HepG2 (cell line): ENCODE data around the gene U2SURP. TPM values are rescaled to one million over a fixed set of nuclear protein-coding genes. Genes with fewer than 3 reads are reported as not detected.

Source experiments
- ATAC-seq: fragments of 200-7000 bp; cut with Tn5 transposase; 3 replicates; pipeline ENCODE4 v1.9.1; 2020; ENCODE audit warnings: mild to moderate bottlenecking, moderate library complexity
- BruUV-seq: library from RNA; stranded (reverse); fragments of 400-500 nt; replicated peaks from 2 replicates; lab custom pipeline; 2021; lab: Mats Ljungman, UMichigan
- CTCF ChIA-PET: fragments of 300-600 bp; formaldehyde crosslinking; extraction: SDS; loops from one replicate; lab custom pipeline; 2021; ENCODE audit warnings: low total read pairs, inconsistent platforms, low intra/inter-chr PET ratio; lab: Yijun Ruan, JAX
- POLR2A ChIA-PET: fragments of 350-600 bp; sonication (Branson Sonifier 250); formaldehyde crosslinking; loops from one replicate; lab custom pipeline; 2020; ENCODE audit warnings: antibody characterized with exemption, inconsistent platforms; lab: Yijun Ruan, JAX
- DNase-seq: peaks from one replicate; pipeline ENCODE4 v3.0.0-alpha.2; 2015; ENCODE audit warnings: low spot score
- FAIRE-seq: peaks from 3 replicates; lab custom pipeline; 2011; peaks lifted over from hg19 to GRCh38; lab: Jason Lieb, UNC
- H2AFZ ChIP-seq: one replicate; pipeline ENCODE4 v1.6.1; 2011; ENCODE audit warnings: low read length, inconsistent platforms
- H3K27ac ChIP-seq: fragments of 300-600 bp; 3 replicates; pipeline ENCODE4 v1.8.0; 2011; ENCODE audit warnings: mixed run types, mild to moderate bottlenecking, mixed read lengths, low read length, inconsistent platforms; ENCODE audit not compliant: insufficient read depth; ENCODE audit errors: extremely low read length
- H3K27me3 ChIP-seq, 2 experiments: fragments of 200-600 bp in 1 of 2; 2 replicates in 1 of 2; 3 replicates in 1 of 2; pipeline versions ENCODE4 v1.6.0 to v1.8.0; 2011; ENCODE audit warnings: low read length in 2 of 2, mild to moderate bottlenecking in 2 of 2, moderate library complexity in 2 of 2, inconsistent platforms in 1 of 2; ENCODE audit not compliant: insufficient read depth in 2 of 2, control insufficient read depth in 1 of 2
- H3K36me3 ChIP-seq, 2 experiments: fragments of 200-600 bp in 1 of 2; replicated peaks in 1 of 2; 2 replicates in 1 of 2; 3 replicates in 1 of 2; pipeline versions ENCODE4 v1.5.1 to v1.8.0; 2011; ENCODE audit warnings: low read length in 2 of 2, inconsistent platforms in 1 of 2; ENCODE audit not compliant: insufficient read depth in 2 of 2, control insufficient read depth in 1 of 2
- H3K4me1 ChIP-seq: 2 replicates; pipeline ENCODE4 v1.5.1; 2012; ENCODE audit warnings: low read length, inconsistent platforms; ENCODE audit not compliant: insufficient read depth
- H3K4me2 ChIP-seq: 2 replicates; pipeline ENCODE4 v1.6.0; 2011; ENCODE audit warnings: low read depth, low read length, inconsistent platforms
- H3K4me3 ChIP-seq, 3 experiments: fragments of 200-600 bp in 1 of 3; sonication (generic), shearing (Covaris generic) in 1 of 3; replicated peaks in 1 of 3; 2 replicates each; pipeline ENCODE4 v1.5.1; 2011 to 2016; ENCODE audit warnings: low read length in 3 of 3, inconsistent platforms in 2 of 3, low read depth in 2 of 3, mild to moderate bottlenecking in 2 of 3, control low read depth in 1 of 3, mixed read lengths in 1 of 3; ENCODE audit not compliant: insufficient read depth in 1 of 3
- H3K79me2 ChIP-seq: one replicate; pipeline ENCODE4 v1.6.1; 2011; ENCODE audit warnings: low read length, inconsistent platforms; ENCODE audit not compliant: insufficient read depth
- H3K9ac ChIP-seq: 2 replicates; pipeline ENCODE4 v1.6.0; 2011; ENCODE audit warnings: mild to moderate bottlenecking, low read depth, low read length, inconsistent platforms; ENCODE audit not compliant: insufficient read depth
- H3K9me3 ChIP-seq: 2 replicates; pipeline ENCODE4 v1.5.1; 2012; ENCODE audit warnings: mild to moderate bottlenecking, low read length
- H4K20me1 ChIP-seq: 2 replicates; pipeline ENCODE4 v1.6.0; 2011; ENCODE audit warnings: inconsistent platforms, mild to moderate bottlenecking, low read length, moderate library complexity; ENCODE audit not compliant: insufficient read depth
- AHR ChIP-seq: IDR thresholded peaks from 2 replicates; pipeline ENCODE4 v1.6.1; 2018; ENCODE audit warnings: missing genetic modification reagents, missing compliant biosample characterization
- CAMTA2 ChIP-seq: sonication (generic); formaldehyde crosslinking; IDR thresholded peaks from 2 replicates; pipeline ENCODE4 v1.4.0; 2020; ENCODE audit warnings: mild to moderate bottlenecking, missing genetic modification reagents, borderline replicate concordance
- DNMT3B ChIP-seq: conservative IDR thresholded peaks from 2 replicates; pipeline ENCODE4 v1.6.1; 2016; ENCODE audit warnings: missing biosample characterization, control low read depth
- HDAC6 ChIP-seq: fragments of 200-600 bp; sonication (generic); IDR thresholded peaks from 2 replicates; pipeline ENCODE4 v1.7.0; 2017; ENCODE audit warnings: mild to moderate bottlenecking, antibody characterized with exemption, low read length, low read depth
- KLF13 ChIP-seq: sonication (generic); formaldehyde crosslinking; IDR thresholded peaks from 2 replicates; pipeline ENCODE4 v1.4.0; 2020; ENCODE audit warnings: mild to moderate bottlenecking, missing genetic modification reagents
- PAXIP1 ChIP-seq: sonication (generic); formaldehyde crosslinking; conservative IDR thresholded peaks from 2 replicates; pipeline ENCODE4 v1.4.0; 2020; ENCODE audit warnings: mild to moderate bottlenecking, missing genetic modification reagents, moderate library complexity
- YY1 ChIP-seq: IDR thresholded peaks from 2 replicates; pipeline ENCODE4 v1.6.1; 2011; ENCODE audit warnings: low read length, low read depth, moderate library complexity, mild to moderate bottlenecking; ENCODE audit not compliant: insufficient read depth, insufficient replicate concordance
- ZBTB1 ChIP-seq: sonication (generic); formaldehyde crosslinking; IDR thresholded peaks from 2 replicates; pipeline ENCODE4 v1.4.0; 2020; ENCODE audit warnings: missing genetic modification reagents, borderline replicate concordance
- ZHX1 ChIP-seq: sonication (generic); formaldehyde crosslinking; IDR thresholded peaks from 2 replicates; pipeline ENCODE4 v1.8.1; 2022; ENCODE audit warnings: low read depth, mild to moderate bottlenecking, missing genetic modification reagents
- WGBS: methylation state at CpG from one replicate; pipeline ENCODE4 v1.1.6; 2017; ENCODE audit warnings: low lambda C conversion rate; 5-methylcytosine and 5-hydroxymethylcytosine counted together
- in situ Hi-C: cut with HindIII; loops from 2 replicates; pipeline ENCODE4 v1.10.0; 2017; ENCODE audit warnings: low pct_unique_long_range_greater_than_20kb; ENCODE audit not compliant: extremely low pct_ligation_motif_present
- intact Hi-C: fragments of 100-400 bp; cut with micrococcal nuclease; formaldehyde crosslinking; loops from one replicate; pipeline ENCODE4 v1.10.0; 2022; ENCODE audit not compliant: unreplicated experiment
- polyA plus RNA-seq, 8 experiments: library from polyadenylated mRNA; depleted of rRNA in 3 of 8; stranded (reverse) in 7 of 8; unstranded in 1 of 8; fragments of >200 nt; fragmentation: Illumina TruSeq in 4 of 8; extraction: Trizol in 4 of 8; gene quantifications; 2 replicates each; pipeline versions ENCODE4 v1.2.1 to v1.2.3, GENCODE V29; 2011 to 2016; ENCODE audit warnings: low read depth in 4 of 8, missing spikeins in 1 of 8, mixed read lengths in 1 of 8; ENCODE audit not compliant: insufficient read depth in 1 of 8
- total RNA-seq, 5 experiments: library from RNA; depleted of rRNA; stranded (reverse); fragments of >200 nt; fragmentation: Illumina TruSeq; extraction: Trizol; gene quantifications; 2 replicates each; pipeline ENCODE4 v1.2.3, GENCODE V29; 2016; ENCODE audit warnings: low read depth in 1 of 5
- TF ChIP-seq, protein P1 (sequence below): sonication (generic); formaldehyde crosslinking; IDR thresholded peaks from 2 replicates; pipeline ENCODE4 v1.4.0; 2020; ENCODE audit warnings: missing genetic modification reagents, borderline replicate concordance
- TF ChIP-seq, protein P2 (sequence below): IDR thresholded peaks from 2 replicates; pipeline ENCODE4 v1.6.1; 2016; ENCODE audit warnings: low read depth, borderline replicate concordance

Gene U2SURP
- total and polyA plus RNA-seq, 2 of the 13 experiments (the other 11 are each of a cell fraction or from before 2014, with no cell fraction given) = 55.9 to 173 TPM

DNA sequence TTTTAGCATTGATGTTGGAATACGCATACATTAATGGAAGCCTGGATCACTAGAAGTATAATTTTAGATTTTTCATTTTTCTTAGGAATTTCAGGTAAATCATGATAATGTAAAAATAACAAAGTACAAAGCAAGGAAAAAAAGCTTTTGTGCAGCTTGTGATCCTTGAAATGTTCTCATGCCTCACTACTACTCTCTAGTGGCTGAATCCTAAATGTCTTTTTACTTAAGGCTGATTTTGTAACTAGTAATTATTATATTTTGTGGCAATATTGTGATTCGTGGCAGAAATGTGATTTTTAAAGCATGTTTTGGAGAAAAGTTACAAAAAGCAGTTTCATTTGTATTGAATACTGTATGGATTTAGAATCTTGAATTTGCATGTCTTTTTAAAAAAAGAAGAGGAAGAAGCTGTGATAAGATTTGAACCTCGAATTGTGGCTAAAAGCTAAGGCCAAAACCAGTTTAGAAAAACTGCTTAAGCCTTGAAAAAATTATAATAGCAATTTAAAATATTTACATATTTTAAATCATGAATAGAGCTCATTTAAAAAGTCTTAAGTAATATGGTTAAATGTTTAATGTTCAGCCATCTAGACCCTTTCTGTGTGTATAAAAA is 39.0 kb downstream of the U2SURP start (continued):
- TF ChIP-seq ZHX1 (no peak), DNMT3B (CRISPR knock-in tag) (no peak)
- TF ChIP-seq, all 625 proteins: peak for 2

DNA sequence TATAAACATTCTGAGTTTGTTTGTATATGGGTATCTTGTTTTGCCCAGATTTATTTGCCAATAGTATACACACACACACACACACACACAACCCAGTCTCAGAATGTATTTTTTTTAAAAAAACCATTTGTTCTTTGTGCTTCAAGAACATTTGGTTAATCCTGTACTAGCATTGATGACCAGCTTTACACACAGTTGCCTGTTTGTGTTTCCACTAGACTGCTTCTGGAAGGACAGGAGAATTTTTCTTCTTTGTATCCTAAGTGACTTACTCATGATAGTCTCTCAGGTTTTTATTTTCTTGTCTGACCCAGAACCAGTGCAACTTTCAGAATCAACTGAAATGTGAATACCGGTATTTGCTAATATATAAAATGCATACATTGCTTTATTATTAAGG is 40.5 kb downstream of the U2SURP start:
- ATAC-seq = no peak
- TF ChIP-seq, protein P1, sequence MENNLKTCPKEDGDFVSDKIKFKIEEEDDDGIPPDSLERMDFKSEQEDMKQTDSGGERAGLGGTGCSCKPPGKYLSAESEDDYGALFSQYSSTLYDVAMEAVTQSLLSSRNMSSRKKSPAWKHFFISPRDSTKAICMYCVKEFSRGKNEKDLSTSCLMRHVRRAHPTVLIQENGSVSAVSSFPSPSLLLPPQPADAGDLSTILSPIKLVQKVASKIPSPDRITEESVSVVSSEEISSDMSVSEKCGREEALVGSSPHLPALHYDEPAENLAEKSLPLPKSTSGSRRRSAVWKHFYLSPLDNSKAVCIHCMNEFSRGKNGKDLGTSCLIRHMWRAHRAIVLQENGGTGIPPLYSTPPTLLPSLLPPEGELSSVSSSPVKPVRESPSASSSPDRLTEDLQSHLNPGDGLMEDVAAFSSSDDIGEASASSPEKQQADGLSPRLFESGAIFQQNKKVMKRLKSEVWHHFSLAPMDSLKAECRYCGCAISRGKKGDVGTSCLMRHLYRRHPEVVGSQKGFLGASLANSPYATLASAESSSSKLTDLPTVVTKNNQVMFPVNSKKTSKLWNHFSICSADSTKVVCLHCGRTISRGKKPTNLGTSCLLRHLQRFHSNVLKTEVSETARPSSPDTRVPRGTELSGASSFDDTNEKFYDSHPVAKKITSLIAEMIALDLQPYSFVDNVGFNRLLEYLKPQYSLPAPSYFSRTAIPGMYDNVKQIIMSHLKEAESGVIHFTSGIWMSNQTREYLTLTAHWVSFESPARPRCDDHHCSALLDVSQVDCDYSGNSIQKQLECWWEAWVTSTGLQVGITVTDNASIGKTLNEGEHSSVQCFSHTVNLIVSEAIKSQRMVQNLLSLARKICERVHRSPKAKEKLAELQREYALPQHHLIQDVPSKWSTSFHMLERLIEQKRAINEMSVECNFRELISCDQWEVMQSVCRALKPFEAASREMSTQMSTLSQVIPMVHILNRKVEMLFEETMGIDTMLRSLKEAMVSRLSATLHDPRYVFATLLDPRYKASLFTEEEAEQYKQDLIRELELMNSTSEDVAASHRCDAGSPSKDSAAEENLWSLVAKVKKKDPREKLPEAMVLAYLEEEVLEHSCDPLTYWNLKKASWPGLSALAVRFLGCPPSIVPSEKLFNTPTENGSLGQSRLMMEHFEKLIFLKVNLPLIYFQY = no peak
- TF ChIP-seq YY1 (no peak), PAXIP1 (CRISPR knock-in tag) (no peak), ZBTB1 (CRISPR knock-in tag) (no peak), HDAC6 (no peak), KLF13 (no peak), CAMTA2 (no peak), AHR (CRISPR knock-in tag) (no peak)
- TF ChIP-seq, protein P2, sequence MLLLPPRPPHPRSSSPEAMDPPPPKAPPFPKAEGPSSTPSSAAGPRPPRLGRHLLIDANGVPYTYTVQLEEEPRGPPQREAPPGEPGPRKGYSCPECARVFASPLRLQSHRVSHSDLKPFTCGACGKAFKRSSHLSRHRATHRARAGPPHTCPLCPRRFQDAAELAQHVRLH = no peak

More for the DNA sequence above, 40.5 kb downstream of the U2SURP start:
- Histone ChIP-seq H3K4me1 (no peaks in the 10 kb centered on the region), H3K79me2 (no peaks in the 10 kb centered on the region), H3K4me2 (no peak overlapping the region), H2AFZ (no peak overlapping the region), H3K9ac (no peak overlapping the region), H4K20me1 (no peaks in the 10 kb centered on the region), H3K36me3 (peaks cover 8 to 53% of the 10 kb centered on the region in 2 experiments), H3K9me3 (no peaks in the 10 kb centered on the region), H3K4me3 (no peak overlapping the region), H3K27me3 (no peaks in the 10 kb centered on the region), H3K27ac (no peak overlapping the region)
- in situ Hi-C loops = no loop called here
- ChIA-PET POLR2A (no interaction called here), CTCF (no interaction called here)
- TSS peak; percentile 6 for BruUV-seq
- no peak for FAIRE-seq
- intact Hi-C loops = no loop called here
- DNase-seq = no peak
- 100% methylated on average over 1 of the region's 1 CpG for WGBS
